ENCODE results near the gene TMEM154.

The TMEM154 gene

GRCh38 chr4:152613841-152614721 lies 65.7 kb downstream of the TMEM154 start:
- Mint-ChIP-seq H3K27ac (no peak overlapping the region), H3K4me3 (no peak overlapping the region), H3K27me3 (ENCODE audit: low read depth) (peaks cover 17% of the 10 kb centered on the region), H3K4me1 (no peaks in the 10 kb centered on the region), H3K9me3 (no peaks in the 10 kb centered on the region), H3K36me3 (ENCODE audit: low read depth) (no peaks in the 10 kb centered on the region)
- TF ChIP-seq CTCF (IDR thresholded peaks at IDR 0.05; ENCODE audit: unreplicated experiment in 3 of 3), result no peak

- Mint-ChIP-seq H3K4me1 (no peaks in the 10 kb centered on the region), H3K4me3 (no peak overlapping the region), H3K36me3 (ENCODE audit: low read depth) (no peaks in the 10 kb centered on the region), H3K27ac (no peak overlapping the region), H3K27me3 (ENCODE audit: low read depth) (peaks cover 17% of the 10 kb centered on the region), H3K9me3 (no peaks in the 10 kb centered on the region)
- no peak for TF ChIP-seq CTCF (IDR thresholded peaks at IDR 0.05; ENCODE audit: unreplicated experiment in 3 of 3)
These were observed 66.4 kb downstream of the TMEM154 start for GRCh38 chr4:152613351-152613750.

GRCh38 chr4:152610131-152610530 lies 69.7 kb downstream of the TMEM154 start:
- no peaks in the 10 kb centered on the region for H3K9me3 Mint-ChIP-seq
- peaks cover 15% of the 10 kb centered on the region for H3K4me1 Mint-ChIP-seq
- no peak overlapping the region for H3K4me3 Mint-ChIP-seq
- no peak overlapping the region for H3K27ac Mint-ChIP-seq
- H3K36me3 Mint-ChIP-seq (ENCODE audit: low read depth), result no peaks in the 10 kb centered on the region
- TF ChIP-seq CTCF (IDR thresholded peaks at IDR 0.05; ENCODE audit: unreplicated experiment in 3 of 3), result no peak
- H3K27me3 Mint-ChIP-seq (ENCODE audit: low read depth), result peaks cover 17% of the 10 kb centered on the region

DNA sequence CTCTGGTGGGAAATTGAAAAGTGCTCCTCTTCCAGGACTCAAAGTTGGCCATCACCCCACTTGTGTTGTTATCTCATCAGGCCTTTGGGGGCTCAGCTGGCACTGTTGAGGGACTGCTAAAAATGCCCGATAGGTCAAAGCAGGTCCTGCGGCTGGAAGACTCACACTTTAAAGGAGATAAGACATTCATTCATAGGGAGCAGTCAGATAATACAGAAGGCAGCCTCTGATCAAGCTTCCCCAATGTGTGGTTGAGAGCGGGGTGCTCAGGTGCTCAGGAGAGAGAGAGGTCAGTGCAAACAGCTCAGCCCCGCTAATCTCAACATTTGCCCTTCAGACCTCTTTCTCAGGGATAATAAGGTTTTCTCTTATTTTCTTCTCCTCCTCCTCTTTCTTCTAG lies 70.3 kb downstream of the TMEM154 start:
- Mint-ChIP-seq H3K27ac (no peak overlapping the region), H3K9me3 (no peaks in the 10 kb centered on the region), H3K36me3 (ENCODE audit: low read depth) (no peaks in the 10 kb centered on the region), H3K4me3 (no peak overlapping the region), H3K27me3 (ENCODE audit: low read depth) (peaks cover 15% of the 10 kb centered on the region), H3K4me1 (peaks cover 15% of the 10 kb centered on the region)
- TF ChIP-seq CTCF (IDR thresholded peaks at IDR 0.05; ENCODE audit: unreplicated experiment in 3 of 3), result no peak

- Mint-ChIP-seq H3K4me1 (peaks cover 15% of the 10 kb centered on the region), H3K4me3 (no peak overlapping the region), H3K9me3 (peaks cover 3% of the 10 kb centered on the region), H3K27ac (no peak overlapping the region), H3K27me3 (ENCODE audit: low read depth) (peaks cover 14% of the 10 kb centered on the region), H3K36me3 (ENCODE audit: low read depth) (no peaks in the 10 kb centered on the region)
- TF ChIP-seq CTCF (IDR thresholded peaks at IDR 0.05; ENCODE audit: unreplicated experiment in 3 of 3), result no peak
These were observed 72.6 kb downstream of the TMEM154 start for GRCh38 chr4:152607178-152607577.

- H3K9me3 Mint-ChIP-seq, result peaks cover 3% of the 10 kb centered on the region
- H3K27ac Mint-ChIP-seq, result no peak overlapping the region
- H3K36me3 Mint-ChIP-seq (ENCODE audit: low read depth), result no peaks in the 10 kb centered on the region
- no peak overlapping the region for H3K4me3 Mint-ChIP-seq
- peaks cover 15% of the 10 kb centered on the region for H3K27me3 Mint-ChIP-seq (ENCODE audit: low read depth)
- H3K4me1 Mint-ChIP-seq, result peaks cover 15% of the 10 kb centered on the region
- TF ChIP-seq CTCF (IDR thresholded peaks at IDR 0.05; ENCODE audit: unreplicated experiment in 3 of 3), result no peak
These were observed 73.0 kb downstream of the TMEM154 start for GRCh38 chr4:152606753-152607152.
